HG02938 (cell line): Measurements from ENCODE around the gene ANKRD22.
"Not testable (repeated sequence)": the region's sequence is repeated elsewhere in the genome, so short reads cannot be mapped to it uniquely, and the experiment has no call there.

Experiments
- ATAC-seq: cut with Tn5 transposase; IDR thresholded peaks from one replicate; pipeline ENCODE4 v1.9.1; 2021; ENCODE audit warnings: mild to moderate bottlenecking, moderate library complexity; ENCODE audit not compliant: unreplicated experiment

The ANKRD22 gene

DNA sequence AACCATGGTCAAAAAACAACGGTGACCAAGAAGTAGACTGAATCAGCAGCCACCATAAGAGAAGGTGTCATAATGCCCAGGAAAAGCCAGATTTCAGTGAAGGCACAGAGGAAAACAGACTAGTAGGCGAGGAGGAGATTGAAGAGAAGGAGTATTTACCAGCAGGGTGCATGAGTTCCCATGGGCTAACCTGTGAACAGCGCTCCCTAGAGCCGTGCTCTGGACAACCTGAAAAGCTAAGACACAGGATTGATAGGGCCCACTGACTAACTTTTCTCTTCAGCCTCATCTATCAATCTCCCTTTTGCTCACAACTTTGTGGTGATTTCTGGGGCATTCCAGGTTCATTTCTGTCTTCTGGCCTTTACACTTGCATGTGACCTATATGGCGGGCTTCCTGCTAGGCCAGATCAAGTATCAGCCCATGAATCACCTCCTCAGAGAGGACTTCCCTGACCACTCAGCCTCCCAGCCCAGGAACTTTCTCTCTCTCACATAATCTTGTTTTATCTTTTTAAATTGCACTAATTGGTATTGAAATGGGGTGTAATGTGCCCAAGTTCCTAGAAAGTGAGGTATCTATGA, 12.8 kb downstream of the ANKRD22 start:
- no peak for ATAC-seq

DNA sequence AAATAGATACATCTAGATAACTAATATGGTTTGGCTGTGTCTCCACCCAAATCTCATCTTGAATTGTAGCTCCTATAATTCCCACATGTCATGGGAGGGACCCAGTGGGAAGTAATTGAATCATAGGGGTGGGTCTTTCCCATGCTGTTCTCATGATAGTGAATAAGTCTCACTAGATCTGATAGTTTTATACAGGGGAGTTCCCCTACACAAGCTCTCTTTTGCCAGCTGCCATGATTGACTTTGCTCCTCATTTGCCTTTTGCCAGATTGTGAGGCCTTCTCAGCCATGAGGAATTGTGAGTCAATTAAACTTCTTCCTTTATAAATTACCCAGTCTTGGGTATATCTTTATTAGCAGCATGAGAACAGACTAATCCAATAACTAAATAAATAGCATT, 14.0 kb downstream of the ANKRD22 start:
- not testable (repeated sequence) for ATAC-seq

DNA sequence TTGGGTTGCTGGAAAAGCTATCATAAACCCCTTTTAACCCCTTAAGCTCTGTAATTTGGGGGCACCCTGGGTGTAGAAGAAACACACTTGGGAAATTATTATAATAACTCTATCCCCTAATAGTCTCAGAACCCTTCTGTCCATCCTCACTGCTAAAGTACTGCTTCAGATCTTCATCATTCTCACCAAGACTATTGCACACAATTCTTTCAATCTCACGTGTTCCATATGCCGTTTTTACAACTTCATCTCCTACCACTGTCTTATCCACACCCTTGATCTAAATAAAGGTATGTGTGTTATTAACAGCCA, 15.8 kb downstream of the ANKRD22 start:
- no peak for ATAC-seq

DNA sequence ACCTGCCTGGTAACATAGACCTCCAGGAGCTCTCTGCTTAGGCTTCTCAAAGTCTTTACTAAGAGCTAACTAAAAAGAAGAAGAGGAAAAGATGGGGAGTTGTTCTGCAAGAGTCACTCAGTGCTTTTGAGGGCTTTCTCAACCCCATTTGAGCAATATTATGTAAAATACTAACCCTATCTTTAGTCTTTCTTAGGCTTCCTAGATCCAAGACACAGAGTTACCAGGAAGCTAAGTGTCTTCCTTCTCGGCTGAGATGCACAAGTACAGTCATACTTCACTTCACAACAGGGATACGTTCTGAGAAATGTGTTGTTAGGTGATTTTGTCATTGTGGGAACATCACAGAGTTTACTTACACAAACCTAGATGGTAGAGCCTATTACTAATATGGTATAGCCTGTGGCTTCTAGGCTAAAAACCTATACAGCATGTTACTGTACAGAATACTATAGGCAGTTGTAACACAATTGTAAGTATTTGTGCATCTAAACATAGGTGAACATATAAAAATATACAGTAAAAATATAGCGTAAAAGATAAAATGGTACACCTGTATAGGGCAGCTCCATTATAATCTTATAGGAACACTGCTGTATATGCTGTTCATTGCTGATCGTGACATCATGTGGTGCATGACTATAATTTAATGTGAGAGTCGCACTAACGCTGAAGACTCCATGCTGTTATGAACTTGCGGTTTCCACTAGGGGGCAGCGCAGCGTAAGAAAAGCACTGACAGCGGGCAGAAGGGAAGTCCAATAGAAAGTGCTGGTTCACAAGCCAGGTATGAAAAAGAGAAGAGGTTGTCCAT, 16.3 kb downstream of the ANKRD22 start:
- peak; percentile 81 for ATAC-seq

DNA sequence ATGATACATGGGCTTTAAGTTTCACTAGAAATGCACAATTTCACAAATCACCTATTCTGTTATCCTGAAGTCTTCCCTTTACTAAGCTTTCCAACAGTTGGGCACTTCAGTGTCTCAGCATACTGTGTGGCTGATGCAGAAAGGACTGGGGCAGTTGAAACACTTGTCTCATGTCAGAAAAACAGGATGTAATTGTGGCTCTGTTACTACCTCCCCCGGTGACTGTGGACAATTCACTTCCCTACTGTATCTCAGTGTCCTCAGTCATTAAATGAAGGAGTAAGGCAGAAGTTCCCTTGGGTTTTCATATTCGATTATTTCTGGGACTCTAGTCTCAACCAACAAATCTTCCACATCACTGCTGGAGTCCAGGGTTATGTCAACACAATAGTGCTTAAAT, 17.9 kb downstream of the ANKRD22 start:
- ATAC-seq: no peak

DNA sequence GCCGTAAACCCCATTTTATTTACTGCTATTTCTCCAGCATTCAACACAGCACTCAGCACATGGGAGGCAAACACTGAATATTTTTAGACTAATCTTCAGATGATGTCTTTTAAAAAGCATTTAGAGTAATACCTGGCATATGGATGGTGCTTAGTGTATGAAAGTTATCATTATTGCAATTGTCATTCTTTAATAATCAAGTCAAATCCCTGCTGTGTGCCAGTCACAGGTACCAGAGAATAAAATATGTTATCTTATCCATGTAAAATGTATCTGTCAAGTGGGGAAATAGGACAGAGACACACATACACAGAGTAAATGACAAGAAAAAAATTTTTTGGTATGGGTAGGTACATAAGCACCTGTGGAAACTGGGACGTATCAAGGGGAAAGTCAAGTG, 18.5 kb downstream of the ANKRD22 start:
- no peak for ATAC-seq

DNA sequence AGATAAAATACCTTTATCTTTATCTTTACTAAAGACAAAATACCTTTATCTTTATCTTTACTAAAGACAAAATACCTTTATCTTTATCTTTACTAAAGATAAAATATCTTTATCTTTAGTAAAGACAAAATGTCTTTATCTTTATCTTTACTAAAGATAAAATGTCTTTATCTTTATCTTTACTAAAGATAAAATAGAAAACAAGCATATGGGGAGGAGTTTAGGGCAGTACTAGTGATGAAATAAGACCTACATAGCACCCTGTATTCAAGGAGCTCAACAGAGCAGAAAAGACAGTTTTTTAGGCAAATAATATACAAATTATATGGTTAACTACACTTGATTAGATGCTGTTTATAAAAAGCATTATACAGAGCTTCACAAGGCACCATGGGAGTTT, 19.3 kb downstream of the ANKRD22 start:
- ATAC-seq: no peak

DNA sequence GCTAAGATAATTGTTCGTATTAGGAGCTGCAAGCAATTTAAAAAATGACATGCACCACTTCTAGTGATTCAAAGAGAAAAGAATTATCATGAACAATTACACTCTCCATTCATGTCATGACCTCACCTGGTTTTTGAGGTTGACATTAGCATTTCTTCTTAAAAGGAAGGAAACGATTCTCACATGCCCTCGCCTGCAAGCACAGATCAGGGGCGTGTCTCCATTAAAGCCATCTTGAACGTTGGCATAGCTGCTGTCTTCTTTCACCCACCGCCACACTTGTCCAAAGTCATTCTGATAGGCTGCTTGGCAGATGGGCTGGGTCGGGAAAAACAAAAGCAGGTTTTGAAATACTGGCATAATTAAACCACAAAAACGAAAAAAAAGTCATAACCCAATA, 19.9 kb downstream of the ANKRD22 start:
- ATAC-seq: no peak

DNA sequence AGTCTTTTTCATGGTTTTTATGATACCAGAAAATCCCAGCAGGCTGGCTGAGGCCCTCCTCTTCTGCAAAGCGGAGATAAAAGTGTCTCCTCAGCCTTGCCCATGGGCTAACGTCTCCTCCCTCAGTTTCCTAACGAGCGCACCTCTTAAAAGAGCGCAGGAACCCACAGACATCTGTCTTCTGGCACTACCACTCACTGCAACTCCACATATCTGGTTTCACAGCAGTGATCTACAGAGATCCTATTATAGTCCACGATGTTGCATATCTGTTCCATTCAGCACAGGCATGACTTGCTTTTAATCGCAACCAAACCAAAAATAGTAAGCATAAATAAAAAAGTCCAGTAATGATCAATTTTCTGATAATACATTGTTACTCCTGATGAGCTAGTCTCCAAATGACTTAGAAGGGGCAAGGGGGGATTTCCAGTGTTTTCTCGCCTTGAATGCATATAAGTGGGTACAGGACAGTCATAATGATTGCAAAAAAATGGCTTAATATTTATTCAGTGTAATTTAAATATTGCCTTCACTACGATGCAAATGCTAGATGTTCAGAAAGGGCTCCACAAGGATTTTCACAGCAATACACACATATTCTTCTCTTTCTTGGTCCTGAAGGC, 20.9 kb downstream of the ANKRD22 start:
- ATAC-seq: no peak

DNA sequence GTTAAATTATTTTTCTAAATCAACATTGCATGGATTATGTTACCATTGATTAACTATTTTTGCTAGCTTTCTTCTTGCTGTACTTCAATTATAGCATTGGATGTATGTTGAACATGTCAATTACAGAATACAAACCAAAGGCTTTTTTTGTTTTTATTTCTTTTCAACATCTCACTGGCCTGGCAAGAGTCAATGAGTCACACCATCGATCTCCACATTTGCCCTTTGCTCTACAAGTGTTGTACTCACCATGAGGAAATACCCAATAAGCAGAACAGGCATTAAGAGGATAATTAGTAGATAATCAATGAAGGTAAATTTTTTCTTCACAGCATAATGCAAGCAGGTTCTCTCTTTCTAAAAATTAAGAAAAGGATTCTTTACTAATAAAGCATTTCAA, 23.3 kb downstream of the ANKRD22 start:
- no peak for ATAC-seq

DNA sequence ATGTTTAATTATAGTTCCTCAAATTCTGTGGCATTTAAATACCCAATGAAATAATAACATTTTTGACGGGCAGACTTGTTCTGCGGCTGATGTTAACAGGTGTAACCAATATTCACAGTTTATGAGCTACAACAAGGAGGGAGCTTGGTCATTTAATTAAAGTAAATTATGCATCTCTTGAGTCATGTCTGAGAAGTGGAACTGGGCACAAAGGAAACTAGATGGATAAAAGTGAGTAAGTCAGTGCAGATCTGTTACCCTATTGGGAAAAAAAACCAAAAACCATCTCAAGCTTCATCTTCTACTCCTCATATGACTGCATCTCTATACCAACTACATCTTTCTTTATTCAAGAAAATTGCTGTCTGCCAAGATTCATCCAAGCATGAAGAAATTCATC, 24.0 kb downstream of the ANKRD22 start:
- ATAC-seq: no peak

DNA sequence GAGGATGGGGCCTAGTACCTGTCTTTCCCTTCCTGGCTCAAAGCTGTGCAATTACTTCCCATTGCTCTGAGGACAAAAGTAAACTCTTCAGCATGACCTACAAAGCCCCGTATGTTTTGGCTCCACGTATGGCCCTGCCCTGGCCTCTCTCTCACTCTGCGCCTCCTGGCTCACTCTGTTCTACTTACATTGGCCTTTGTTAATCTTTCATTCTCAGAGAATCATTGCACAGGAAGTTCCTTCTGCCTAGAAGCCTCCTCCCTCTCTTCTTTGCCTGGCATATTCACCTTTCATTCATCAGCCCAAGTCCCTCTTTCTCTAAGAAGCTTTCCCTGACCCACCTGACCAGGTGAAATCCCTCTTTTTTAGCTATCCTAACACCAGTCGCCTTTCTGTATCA, 25.3 kb downstream of the ANKRD22 start:
- no peak for ATAC-seq

DNA sequence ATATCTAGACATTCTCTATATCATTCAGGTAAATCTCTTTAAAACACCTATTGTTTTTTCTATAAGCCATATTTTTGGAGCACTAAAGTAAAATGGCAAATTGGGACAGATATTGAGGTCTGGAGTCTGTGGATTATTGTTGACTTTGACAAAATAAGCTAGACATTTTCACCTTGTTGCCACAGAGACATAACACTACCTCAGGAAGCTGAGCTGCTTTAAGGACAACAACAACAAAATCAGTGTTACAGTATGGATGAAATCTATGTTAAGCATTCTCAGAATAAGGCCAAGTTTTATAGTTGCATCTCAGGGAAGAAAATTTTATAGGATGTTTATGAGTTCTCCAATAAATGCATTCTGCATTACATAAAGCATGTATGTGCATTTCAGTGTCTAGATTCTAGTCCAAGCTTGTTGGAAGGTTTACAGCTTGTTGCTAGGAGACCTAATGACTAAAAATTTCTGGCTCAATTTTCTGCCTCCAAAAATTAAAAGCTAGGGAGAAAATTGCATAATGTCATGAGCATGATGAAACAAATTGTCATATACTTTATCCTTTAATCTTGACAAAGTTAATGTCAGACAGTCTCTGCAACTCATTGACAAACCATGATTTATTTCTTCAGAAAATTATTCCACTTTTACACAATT, 30.8 kb downstream of the ANKRD22 start:
- ATAC-seq: no peak

DNA sequence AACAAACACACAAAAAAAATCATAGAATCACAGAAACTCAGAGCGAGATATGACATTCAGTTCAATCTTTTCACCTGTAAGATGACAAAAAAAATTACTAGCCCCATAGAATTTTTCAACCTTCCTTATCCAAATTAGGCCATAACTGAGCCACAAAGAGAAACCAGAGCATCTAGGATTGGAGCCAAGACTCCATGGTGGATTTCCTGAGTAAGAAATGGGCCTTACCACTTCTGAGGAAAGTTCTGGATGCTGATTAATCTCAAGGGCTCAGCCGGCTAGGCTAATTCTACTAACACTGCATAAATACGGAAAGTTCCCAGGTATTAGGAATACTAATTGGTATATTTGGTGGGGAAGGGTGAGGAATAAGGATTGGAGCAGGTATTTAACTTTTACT, 32.4 kb downstream of the ANKRD22 start:
- no peak for ATAC-seq

DNA sequence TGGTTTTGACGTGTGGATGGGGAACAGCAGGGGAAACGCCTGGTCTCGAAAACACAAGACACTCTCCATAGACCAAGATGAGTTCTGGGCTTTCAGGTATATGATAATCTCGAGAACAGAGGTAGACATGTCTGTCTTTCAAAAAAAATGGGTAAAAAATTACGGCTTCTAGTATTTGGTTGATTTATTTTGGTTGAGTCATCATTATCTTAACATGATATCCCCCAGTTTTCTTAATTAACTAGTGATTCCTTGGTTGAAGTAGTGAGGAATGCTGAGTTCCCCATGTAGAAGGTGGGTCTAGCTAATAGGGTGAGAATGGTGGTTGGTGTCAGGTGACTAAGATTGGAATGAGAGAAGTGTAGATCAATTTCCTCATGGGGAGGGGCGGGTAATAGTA, 38.4 kb downstream of the ANKRD22 start:
- ATAC-seq: no peak

DNA sequence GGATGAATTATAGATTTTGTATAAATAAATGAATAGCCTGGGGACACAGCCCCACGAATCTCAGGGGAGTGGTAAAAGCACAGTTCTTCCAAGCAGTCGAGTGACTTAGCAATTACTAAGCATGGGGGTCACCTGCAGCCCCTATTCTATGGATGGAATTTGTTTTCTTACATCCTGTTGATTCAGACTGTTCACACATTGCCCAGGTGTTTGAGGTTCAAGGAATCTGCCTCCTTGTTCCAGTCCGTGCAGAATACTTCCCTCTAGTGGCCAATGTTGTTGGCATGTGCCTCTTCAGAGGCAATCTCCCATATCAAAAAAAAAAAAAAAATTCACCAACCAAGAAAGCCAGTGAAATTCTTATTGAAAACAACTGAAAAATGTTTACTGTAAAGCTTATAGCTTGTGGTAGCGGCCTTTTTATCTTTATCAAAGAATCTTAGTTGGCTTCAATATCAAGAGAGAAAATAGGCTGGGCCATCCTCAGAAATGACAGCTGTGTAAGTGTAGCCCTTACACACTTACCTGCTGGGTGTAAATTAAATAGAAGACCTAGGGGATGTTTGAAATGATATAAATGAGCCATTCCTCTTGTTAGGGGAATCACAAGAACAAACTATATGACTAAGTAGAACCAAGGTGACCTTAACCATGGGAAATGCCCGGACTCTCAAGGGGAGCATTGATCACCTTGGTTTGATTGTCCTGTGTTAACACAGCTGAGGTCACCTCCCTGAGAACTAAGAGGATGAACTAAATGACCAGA, 41.3 kb downstream of the ANKRD22 start:
- ATAC-seq: no peak

DNA sequence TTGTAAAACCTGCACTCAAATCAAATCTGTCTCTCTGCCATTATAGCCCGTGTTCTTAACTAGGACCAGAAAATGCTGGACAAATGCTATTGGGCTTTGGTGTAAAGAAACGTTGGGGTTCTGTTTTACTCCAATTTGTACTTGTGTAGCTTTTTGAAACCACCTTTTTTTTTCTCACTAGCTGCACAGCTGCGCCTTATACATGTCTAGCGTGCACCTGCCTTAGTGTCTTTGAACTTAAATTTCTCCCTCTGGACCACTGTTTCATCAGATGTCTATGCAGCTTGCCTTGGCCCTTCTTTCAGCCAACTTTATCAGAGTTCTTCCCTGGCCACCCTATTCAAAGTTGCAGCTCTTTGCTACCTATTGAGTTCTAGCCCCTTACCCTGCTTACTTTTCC, 42.0 kb downstream of the ANKRD22 start:
- ATAC-seq: no peak

DNA sequence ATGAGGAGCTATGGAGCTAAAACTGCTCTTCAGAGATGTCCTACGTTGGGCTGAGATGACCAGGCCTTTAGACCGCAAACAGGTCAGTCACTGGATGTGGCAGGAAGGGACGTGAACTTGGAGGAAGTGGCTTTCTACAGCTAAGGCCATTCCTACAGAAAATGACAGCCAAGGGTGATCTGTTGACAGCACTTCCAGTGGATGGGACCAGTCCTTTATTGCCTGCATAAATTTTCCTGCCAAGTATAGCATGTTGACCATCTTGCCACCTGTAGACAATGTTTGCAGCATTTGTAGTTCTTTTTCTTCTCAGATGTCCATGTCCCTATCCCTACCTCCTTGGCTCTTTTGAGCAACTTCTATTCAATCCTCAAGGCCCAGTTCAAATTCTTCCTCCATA, 45.7 kb downstream of the ANKRD22 start:
- no peak for ATAC-seq

DNA sequence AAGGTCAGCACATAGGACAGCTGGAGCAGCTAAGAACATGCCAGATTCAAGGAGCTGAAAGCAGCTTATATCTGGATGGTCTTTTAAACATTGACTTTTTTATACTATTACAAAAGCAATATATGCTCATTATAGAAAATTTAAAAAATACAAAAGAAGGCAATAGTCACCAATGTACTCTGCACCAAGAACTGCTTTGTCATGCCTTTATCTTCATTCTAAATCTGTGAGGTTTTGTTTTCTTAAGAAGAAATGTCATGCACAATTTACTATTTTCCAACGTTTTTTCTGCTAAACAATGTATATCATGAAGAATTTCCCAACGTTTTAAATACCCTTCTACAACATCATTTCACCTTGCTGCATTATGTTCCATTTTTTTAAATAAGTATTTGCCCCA, 46.3 kb downstream of the ANKRD22 start:
- no peak for ATAC-seq

DNA sequence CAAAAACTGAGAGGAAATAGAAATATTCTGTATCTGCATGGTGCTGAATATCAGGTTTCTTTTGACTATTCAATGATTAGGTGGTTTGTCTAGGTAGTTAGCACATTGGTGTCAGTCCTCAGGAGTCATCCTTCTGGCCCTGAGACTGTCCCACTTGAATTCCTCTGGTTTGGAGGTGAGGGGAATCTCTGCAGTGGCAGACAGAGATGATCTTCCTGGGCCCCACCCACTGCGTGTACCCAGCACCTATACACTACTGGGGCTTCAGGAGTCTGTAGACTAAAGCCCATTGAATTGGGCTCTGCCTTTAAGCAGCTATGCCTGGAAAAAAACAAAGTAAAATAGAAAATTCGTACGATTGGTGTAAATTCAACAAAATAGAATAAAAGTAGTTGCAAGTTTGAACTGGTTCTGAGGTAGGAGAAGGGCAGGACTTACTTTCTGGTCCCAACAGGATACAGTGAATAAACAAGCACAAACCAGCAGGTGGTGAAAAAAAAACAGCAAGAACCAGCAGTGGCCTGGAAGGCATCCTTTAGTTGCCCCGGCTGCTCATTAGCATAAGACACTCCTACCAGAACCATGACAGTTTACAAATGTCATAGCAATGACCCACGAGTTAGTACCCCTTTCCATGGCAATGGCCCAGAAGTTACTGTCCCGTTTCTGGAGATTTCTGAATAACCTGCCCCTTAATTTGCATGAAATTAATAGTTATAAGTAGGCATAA, 47.4 kb downstream of the ANKRD22 start:
- no peak for ATAC-seq

DNA sequence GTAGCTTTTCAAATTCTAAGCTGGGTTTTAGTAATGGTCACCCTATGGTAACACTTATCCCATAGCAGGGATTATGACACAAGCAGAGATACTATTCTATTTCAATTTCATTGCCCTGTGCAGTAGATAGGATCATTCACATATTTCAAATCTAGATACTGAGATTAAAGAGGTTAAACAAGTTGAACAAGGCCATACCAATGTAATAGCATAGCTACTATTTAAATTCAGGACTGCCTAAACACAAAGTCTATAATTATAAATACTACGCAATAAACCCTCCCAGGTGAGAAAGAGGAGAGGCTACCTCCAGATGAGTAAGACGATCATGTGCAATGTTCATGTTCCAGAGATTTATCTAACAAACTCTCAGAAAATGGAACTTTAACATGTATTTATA, 48.0 kb downstream of the ANKRD22 start:
- ATAC-seq: no peak
